Retinal pigment epithelial cell (primary cell): Measurements from ENCODE around the gene TK2.

ENCODE experiments used
- DNase-seq: peaks from one replicate; pipeline ENCODE4 v3.0.0-alpha.2; 2010; ENCODE audit warnings: low read depth
- H3K4me3 ChIP-seq: 2 replicates; pipeline ENCODE4 v1.5.1; 2011; ENCODE audit warnings: mild to moderate bottlenecking, low read length, control low read depth, moderate library complexity
- CTCF ChIP-seq: conservative IDR thresholded peaks from 2 replicates; pipeline ENCODE4 v1.5.1; 2011; ENCODE audit warnings: low read depth, low read length, control low read depth, inconsistent platforms

TK2 gene

GRCh38 chr16:66552286-66553177, 2.6 kb upstream of the TK2 start, which contains the start of gene CKLF:
Gene CKLF (plus strand): TSS chr16:66552576. CDS start chr16:66552716, 140 bp downstream.
- H3K4me3 ChIP-seq: peak within 1 kb of the TSS; percentile 67
- no peak for TF ChIP-seq CTCF
- no peak for DNase-seq

- no peak for TF ChIP-seq CTCF
- peak overlapping the region; percentile 67 for H3K4me3 ChIP-seq
- DNase-seq: no peak
Observed at GRCh38 chr16:66551788-66552285, 1.9 kb upstream of the TK2 start.

GRCh38 chr16:66551348-66551759, 1.4 kb upstream of the TK2 start:
- no peak overlapping the region for H3K4me3 ChIP-seq
- DNase-seq: no peak
- TF ChIP-seq CTCF: peak; percentile 36

GRCh38 chr16:66548868-66549267, 1.1 kb downstream of the TK2 start:
- TF ChIP-seq CTCF: no peak
- peak overlapping the region; percentile 70 for H3K4me3 ChIP-seq
- DNase-seq: no peak

- no peak overlapping the region for H3K4me3 ChIP-seq
- DNase-seq: no peak
- TF ChIP-seq CTCF: no peak
Observed at GRCh38 chr16:66548068-66548467, 1.9 kb downstream of the TK2 start.

- H3K4me3 ChIP-seq: no peak overlapping the region
- no peak for TF ChIP-seq CTCF
- no peak for DNase-seq
Observed at GRCh38 chr16:66547101-66547989, 2.6 kb downstream of the TK2 start.
